ENCODE measurements around the gene ERBB4.

The ERBB4 gene

GRCh38 chr2:211447548-211447947 is 1091.1 kb downstream of the ERBB4 start:
- H3K4me3 ChIP-seq (ENCODE audit: low read depth, low read length), result no peak overlapping the region
- no peak for DNase-seq (ENCODE audit: low read depth)
- no peak for TF ChIP-seq CTCF (conservative IDR thresholded peaks at IDR 0.05; ENCODE audit: low read depth, low read length)

- TF ChIP-seq CTCF (conservative IDR thresholded peaks at IDR 0.05; ENCODE audit: low read depth, low read length), result no peak
- no peak for DNase-seq (ENCODE audit: low read depth)
- no peak overlapping the region for H3K4me3 ChIP-seq (ENCODE audit: low read depth, low read length)
Observed at GRCh38 chr2:211440107-211440506, 1098.5 kb downstream of the ERBB4 start.

- no peak for TF ChIP-seq CTCF (conservative IDR thresholded peaks at IDR 0.05; ENCODE audit: low read depth, low read length)
- DNase-seq (ENCODE audit: low read depth), result no peak
- no peak overlapping the region for H3K4me3 ChIP-seq (ENCODE audit: low read depth, low read length)
Observed at GRCh38 chr2:211439011-211439410, 1099.6 kb downstream of the ERBB4 start.

GRCh38 chr2:211437396-211437795 is 1101.2 kb downstream of the ERBB4 start:
- no peak overlapping the region for H3K4me3 ChIP-seq (ENCODE audit: low read depth, low read length)
- TF ChIP-seq CTCF (conservative IDR thresholded peaks at IDR 0.05; ENCODE audit: low read depth, low read length), result no peak
- DNase-seq (ENCODE audit: low read depth), result no peak

GRCh38 chr2:211436182-211436581 is 1102.4 kb downstream of the ERBB4 start:
- no peak for TF ChIP-seq CTCF (conservative IDR thresholded peaks at IDR 0.05; ENCODE audit: low read depth, low read length)
- no peak for DNase-seq (ENCODE audit: low read depth)
- no peak overlapping the region for H3K4me3 ChIP-seq (ENCODE audit: low read depth, low read length)

GRCh38 chr2:211435331-211435730 is 1103.3 kb downstream of the ERBB4 start:
- H3K4me3 ChIP-seq (ENCODE audit: low read depth, low read length), result no peak overlapping the region
- no peak for TF ChIP-seq CTCF (conservative IDR thresholded peaks at IDR 0.05; ENCODE audit: low read depth, low read length)
- DNase-seq (ENCODE audit: low read depth), result no peak

- no peak for DNase-seq (ENCODE audit: low read depth)
- TF ChIP-seq CTCF (conservative IDR thresholded peaks at IDR 0.05; ENCODE audit: low read depth, low read length), result no peak
- no peak overlapping the region for H3K4me3 ChIP-seq (ENCODE audit: low read depth, low read length)
Observed at GRCh38 chr2:211434773-211435172, 1103.8 kb downstream of the ERBB4 start.

All from choroid plexus epithelial cell (primary cell).